Ureter (tissue), 1 donor: ENCODE data around the gene LBX2. TPM values are rescaled to one million over a fixed set of nuclear protein-coding genes. Genes with fewer than 3 reads are reported as not detected.

Experiments used
- DNase-seq: peaks from one replicate; pipeline ENCODE4 v3.0.0-alpha.2; 2020; ENCODE audit warnings: low spot score
- total RNA-seq: library from RNA; stranded (reverse); gene quantifications from one replicate; pipeline ENCODE4 v1.2.4, GENCODE V29; 2023
- donor health status: DM: yes; HTN: yes; CAD: no.

The LBX2 gene
- total RNA-seq, 1 donor from 2014 or later = 0.36 TPM

DNA sequence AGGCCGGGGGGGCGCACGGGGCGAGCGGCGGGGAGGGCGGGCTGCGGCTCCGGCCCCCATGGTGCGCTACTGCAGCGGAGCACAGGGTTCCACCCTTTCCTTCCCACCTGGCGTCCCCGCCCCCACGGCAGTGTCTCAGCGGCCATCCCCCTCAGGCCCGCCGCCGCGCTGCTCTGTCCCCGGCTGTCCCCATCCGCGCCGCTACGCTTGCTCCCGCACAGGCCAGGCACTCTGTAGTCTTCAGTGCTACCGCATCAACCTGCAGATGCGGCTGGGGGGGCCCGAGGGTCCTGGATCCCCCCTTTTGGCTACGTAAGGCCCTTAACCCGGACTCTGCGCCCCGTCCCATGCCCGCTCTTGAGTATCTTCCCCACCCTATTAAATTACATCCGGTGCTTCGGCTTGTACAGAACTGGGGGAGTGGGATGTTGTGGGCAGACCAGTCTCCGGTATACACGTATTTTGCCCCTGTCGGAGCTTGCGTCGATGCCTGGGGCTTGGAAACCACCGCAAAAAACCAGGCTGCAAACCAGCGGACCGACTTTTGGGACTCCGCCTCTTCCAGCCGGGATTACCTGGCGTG lies 41.8 kb downstream of the LBX2 start:
- DNase-seq = peak; percentile 77

DNA sequence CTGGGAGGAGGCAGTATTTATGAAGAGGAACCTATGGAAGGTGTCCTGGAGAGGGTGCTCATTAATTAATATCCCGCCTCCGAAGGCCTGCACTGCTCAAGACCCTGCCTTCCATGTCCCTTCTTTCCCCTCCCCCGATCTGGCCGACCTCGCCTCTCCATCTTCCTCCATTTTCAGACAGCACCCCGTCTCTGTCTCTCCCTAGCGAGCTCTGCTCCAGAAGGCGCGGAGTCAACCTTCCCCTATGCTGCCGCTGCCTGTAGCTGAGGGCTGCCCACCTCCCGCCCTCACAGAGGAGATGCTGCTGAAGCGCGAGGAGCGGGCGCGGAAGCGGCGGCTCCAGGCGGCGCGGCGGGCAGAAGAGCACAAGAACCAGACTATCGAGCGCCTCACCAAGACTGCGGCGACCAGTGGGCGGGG lies 42.3 kb downstream of the LBX2 start:
- no peak for DNase-seq

DNA sequence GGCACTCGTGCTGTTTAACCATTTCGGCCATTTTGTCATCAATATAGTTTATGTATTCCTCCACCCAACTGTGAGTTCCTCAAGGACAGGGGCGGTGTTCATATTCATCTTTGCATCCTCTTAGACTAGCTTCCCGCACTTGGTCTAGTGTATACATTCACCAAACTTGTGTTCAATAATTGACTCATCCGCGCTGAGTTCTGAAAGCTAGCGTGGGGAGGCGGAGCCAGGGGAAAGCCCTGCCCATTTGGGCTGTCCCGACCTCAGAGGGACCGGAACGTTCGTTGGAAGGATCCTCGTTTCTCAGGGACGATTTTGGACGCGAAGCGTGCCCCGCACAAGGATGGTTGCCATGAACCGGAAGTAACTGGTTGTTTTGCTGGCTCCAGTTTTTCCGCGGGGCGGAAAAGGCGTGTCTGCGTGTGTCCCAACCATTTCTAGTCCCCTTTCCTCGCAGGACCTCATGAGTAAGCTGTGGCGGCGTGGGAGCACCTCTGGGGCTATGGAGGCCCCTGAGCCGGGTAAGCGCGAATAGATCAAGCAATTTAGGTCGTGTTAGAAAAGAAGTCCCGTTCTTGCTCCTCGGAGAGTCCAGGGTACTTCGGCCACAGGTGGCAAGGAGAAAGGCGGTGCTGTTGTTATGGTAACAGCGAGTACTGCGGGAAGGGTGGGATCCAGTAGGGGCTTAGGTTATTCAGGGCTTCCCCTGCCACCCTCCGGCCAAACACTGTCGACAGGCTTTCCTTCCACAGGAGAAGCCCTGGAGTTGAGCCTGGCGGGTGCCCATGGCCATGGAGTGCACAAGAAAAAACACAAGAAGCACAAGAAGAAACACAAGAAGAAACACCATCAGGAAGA lies 44.5 kb downstream of the LBX2 start, which contains the start of gene INO80B:
INO80B (plus strand) TSS at position 434 of the 858 bp plus-strand sequence; CDS start at position 464, 30 bp downstream.
- DNase-seq = peak; percentile 98

DNA sequence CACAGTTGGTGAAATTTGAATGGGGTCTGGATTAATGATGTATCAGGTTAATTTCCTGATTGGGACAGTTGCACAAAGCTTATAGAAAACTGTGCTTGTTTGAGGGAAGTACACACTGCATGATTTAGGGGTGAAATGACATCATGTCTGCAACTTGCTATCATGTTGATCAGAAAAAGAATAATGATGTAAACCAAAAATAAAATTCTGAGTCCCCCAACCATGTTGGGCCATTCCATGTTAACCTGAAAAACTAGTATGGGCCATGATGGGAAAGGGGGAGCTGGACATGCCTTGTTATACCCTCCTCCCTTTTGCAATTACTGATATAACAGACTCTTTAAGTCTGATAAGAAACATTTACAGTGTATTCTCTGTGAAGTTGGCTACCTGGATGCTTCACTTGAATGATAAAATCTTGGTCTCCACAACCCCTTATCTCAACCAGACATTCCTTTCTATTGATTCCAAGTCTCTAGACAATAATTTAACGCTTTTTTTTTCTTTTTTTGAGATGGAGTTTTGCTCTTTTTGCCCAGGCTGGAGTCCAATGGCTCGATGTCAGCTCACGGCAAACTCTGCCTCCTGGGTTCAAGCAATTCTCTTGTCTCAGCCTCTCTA lies 48.7 kb downstream of the LBX2 start:
- no peak for DNase-seq

DNA sequence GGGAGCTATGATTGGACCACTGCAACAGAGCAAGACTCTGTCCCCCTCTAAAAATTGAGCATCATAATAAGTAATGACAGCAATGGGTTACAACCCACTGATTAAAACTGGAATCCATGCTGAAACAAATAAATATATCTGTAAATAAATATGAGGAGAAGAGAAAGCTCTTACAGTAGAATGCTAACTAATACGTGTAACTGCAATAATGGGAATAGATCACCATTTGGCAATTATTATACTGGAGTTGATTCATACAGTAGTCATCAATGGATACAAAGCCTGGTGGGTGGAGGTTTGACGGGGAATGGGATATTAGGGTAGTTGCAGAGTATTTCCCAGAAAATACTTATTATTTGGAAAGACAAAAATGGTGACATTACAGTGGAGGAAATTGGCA lies 50.6 kb downstream of the LBX2 start:
- no peak for DNase-seq

Other genes with a start within 250 kb of the LBX2 start
- 7.2 TPM for gene SLC4A5, start 156.2 kb downstream of the LBX2 start, total RNA-seq
- gene DCTN1, start 119.3 kb downstream of the LBX2 start, total RNA-seq = 143 TPM
- 5.5 TPM for gene C2orf81, start 78.0 kb downstream of the LBX2 start, total RNA-seq
- gene WDR54, start 77.9 kb downstream of the LBX2 start, total RNA-seq = 11.3 TPM
- gene RTKN, start 57.7 kb downstream of the LBX2 start, total RNA-seq = 36.4 TPM
- 55.9 TPM for gene INO80B, start 44.5 kb downstream of the LBX2 start, total RNA-seq
- 100 TPM for gene WBP1, start 41.2 kb downstream of the LBX2 start, total RNA-seq
- 51.6 TPM for gene MOGS, start 34.2 kb downstream of the LBX2 start, total RNA-seq
- 71.8 TPM for gene MRPL53, start 26.9 kb downstream of the LBX2 start, total RNA-seq
- gene CCDC142, start 16.6 kb downstream of the LBX2 start, total RNA-seq = 28.6 TPM
- gene TTC31, start 16.5 kb downstream of the LBX2 start, total RNA-seq = 22.5 TPM
- 46.6 TPM for gene PCGF1, start 8.1 kb upstream of the LBX2 start, total RNA-seq
- not detected for gene TLX2, start 14.8 kb upstream of the LBX2 start, total RNA-seq
- gene DQX1, start 26.6 kb upstream of the LBX2 start, total RNA-seq = 1.4 TPM
- gene AUP1, start 30.1 kb upstream of the LBX2 start, total RNA-seq = 98.5 TPM
- gene HTRA2, start 30.3 kb upstream of the LBX2 start, total RNA-seq = 22.4 TPM
- 6.4 TPM for gene LOXL3, start 54.3 kb upstream of the LBX2 start, total RNA-seq
- gene DOK1, start 55.1 kb upstream of the LBX2 start, total RNA-seq = 11.8 TPM
- 1.4 TPM for gene M1AP, start 148.7 kb upstream of the LBX2 start, total RNA-seq
- gene SEMA4F, start 154.6 kb upstream of the LBX2 start, total RNA-seq = 9.1 TPM